Measurements from ENCODE around the gene MET. TPM values are rescaled to one million over a fixed set of nuclear protein-coding genes. Genes with fewer than 3 reads are reported as not detected.
"Not testable (repeated sequence)": the region's sequence is repeated elsewhere in the genome, so short reads cannot be mapped to it uniquely, and the experiment has no call there.

Gene MET
- total RNA-seq, 2 donors from 2014 or later: 15.7 to 26.8 TPM

DNA sequence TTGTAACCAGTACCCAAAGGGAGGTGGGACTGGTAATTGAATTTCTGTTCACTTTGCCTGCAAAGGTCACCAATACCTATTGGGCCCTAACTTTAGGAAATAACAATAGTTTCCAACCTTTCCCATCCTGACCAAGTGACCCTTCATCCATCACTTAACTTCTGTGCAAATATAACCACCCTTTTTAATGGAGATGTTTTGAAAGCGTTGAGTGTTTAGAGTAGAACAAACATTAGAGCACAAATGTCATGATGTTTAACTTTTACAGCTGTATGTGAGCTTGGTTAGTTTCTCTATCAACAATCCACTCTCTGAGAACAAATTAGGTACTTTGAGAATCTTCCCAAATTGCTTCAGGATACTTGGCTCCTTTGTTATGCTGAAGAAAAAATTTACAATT, 66.4 kb downstream of the MET start:
- DNase-seq (ENCODE audit: low spot score): no peak
- intact Hi-C loops (cut with DNase I): no loop called here

DNA sequence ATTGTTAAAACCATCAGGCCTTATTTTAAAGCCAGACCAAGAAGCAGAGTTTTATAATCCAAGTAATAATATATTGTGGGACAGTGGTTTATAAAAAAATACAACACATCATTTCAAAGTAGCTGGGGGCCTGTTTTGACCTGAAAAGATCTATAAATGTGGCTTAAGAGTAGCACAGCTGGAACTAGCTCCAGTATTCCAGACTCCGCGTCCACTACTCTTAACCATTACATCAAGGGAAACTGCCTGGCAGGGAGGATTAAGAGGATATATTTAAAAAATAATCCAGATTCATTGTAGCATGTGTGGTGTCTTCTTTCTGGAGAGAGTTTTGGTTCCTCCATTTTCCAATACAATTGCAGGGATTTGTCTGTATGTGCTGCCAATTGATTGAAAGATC, 67.3 kb downstream of the MET start:
- intact Hi-C loops (cut with DNase I): no loop called here
- DNase-seq (ENCODE audit: low spot score): no peak

DNA sequence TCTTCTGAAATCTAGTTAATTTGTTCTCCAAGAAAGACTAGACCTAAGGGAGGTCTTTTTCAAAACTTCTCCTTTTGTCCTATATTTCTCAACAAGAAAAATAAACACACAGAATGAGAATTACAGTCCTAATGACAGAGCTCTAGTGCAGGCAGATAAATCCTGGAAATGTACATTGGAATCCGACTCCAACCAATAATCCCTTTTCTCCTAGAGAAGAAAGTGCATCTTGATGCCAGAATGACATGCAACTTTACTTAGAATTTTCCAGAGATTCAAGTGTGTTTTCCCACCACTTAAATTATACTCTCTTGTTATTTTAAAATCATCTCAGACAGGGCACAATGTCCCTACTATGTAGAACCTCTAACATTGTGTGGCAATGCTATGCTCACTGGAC, 68.2 kb downstream of the MET start:
- DNase-seq (ENCODE audit: low spot score): no peak
- intact Hi-C loops (cut with DNase I): no loop called here

DNA sequence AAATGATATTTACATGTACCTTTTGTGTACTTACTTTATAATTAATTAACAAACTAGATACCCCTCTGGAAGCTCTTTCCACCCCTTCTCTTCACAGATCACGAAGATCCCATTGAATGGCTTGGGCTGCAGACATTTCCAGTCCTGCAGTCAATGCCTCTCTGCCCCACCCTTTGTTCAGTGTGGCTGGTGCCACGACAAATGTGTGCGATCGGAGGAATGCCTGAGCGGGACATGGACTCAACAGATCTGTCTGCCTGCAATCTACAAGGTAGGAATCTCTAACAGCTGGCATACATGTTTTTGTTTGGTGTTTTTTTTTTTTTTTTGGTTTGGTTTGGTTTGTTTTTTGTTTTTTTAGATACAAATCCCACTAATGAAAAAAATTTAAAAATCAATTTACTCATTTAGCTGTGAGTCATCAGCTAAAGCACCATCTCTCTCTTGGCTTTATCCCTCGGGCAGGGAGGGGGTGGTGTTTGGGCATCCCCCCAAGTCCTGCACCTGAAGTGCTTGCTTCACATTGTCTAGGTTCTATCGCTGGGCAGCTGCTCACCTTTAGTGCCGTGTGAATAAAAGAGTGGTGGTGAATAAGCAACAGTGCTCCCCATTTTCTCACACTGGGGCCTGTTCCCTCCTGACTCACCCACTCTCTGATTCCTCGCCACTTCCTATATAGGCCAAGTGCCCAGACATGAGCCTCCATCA, 68.9 kb downstream of the MET start:
- intact Hi-C loops (cut with DNase I): no loop called here
- DNase-seq (ENCODE audit: low spot score): no peak

DNA sequence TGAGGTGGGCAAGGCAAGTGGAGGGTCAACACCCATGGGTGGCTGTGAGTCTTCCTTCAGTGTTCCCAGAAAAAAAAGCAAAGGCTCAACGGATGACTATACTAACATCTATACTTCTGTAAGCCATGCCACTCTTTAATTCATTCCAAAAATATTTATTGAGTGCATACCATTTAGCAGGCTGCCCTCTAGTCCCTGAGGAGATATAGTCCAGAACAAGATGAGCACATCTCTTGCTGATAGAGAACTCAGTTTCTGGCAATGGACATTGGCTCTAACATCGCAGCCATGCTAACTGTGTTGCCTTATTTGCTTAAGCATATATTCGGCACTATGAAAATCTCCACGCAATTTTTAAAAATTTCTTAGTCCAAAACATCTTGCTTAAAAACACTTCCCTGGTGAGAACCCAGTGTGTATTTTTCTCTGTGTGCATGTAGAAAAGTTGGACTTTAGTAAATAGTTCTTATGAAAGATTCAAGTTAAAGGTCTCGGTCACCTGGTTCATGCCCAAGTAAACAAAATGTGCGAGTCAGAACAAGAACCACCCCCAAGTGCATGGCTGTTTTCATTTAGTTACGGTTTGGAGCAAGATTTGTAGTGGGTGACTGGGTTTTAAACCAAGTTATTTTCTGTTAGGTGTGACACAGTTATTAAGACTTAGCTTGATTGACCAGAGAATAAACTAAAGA, 69.8 kb downstream of the MET start:
- no peak for DNase-seq (ENCODE audit: low spot score)
- intact Hi-C loops (cut with DNase I): no loop called here

DNA sequence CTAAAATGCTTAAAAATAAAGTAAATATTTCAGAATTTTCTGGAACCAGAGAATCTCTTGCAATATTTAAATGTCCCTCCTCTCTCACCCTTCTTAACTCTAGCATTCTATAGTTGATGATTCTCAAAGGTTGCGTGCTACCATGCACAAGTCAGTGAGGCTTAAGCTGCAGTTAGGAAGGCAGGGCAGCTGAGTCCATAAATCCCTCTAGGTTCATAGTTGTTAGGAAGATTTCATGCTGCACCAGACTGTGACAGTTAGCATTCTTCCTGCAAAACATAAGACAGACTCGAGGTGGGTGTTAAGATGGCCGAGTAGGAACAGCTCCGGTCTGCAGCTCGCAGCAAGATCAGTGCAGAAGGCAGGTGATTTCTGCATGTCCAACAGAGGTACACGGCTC, 70.6 kb downstream of the MET start:
- intact Hi-C loops (cut with DNase I): no loop called here
- DNase-seq (ENCODE audit: low spot score): no peak

DNA sequence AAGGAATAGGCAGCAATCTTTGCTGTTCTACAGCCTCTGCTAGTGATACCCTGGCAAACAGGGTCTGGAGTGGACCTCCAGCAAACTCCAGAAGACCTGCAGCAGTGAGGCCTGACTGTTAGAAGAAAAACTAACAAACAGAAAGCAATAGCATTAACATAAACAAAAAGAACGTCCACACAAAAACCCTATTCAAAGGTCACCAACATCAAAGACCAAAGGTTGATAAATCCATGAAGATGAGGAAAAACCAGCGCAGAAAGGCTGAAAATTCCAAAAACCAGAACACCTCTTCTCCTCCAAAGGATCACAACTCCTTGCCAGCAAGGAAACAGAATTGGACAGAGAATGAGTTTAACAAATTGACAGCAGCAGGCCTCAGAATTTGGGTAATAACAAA, 71.8 kb downstream of the MET start:
- DNase-seq (ENCODE audit: low spot score); intact Hi-C loops (cut with DNase I): not testable (repeated sequence)

DNA sequence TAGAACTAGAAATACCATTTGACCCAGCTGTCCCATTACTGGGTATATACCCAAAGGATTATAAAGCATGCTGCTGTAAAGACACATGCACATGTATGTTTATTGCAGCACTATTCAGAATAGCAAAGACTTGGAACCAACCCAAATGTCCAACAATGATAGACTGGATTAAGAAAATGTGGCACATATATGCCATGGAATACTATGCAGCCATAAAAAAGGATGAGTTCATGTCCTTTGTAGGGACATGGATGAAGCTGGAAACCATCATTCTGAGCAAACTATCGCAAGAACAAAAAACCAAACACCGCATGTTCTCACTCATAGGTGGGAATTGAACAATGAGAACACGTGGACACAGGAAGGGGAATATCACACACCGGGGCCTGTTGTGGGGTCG, 74.4 kb downstream of the MET start:
- DNase-seq (ENCODE audit: low spot score); intact Hi-C loops (cut with DNase I): not testable (repeated sequence)

DNA sequence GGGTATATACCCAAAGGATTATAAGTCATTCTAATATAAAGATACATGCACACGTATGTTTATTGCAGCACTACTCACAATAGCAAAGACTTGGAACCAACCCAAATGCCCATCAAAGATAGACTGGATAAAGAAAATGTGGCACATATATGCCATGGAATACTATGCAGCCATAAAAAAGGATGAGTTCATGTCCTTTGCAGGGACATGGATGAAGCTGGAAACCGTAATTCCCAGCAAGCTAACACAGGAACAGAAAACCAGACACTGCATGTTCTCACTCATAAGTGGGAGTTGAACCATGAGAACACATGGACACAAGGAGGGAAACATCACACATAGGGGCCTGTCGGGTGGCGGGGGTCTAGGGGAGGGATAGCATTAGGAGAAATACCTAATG, 79.1 kb downstream of the MET start:
- DNase-seq (ENCODE audit: low spot score); intact Hi-C loops (cut with DNase I): not testable (repeated sequence)

DNA sequence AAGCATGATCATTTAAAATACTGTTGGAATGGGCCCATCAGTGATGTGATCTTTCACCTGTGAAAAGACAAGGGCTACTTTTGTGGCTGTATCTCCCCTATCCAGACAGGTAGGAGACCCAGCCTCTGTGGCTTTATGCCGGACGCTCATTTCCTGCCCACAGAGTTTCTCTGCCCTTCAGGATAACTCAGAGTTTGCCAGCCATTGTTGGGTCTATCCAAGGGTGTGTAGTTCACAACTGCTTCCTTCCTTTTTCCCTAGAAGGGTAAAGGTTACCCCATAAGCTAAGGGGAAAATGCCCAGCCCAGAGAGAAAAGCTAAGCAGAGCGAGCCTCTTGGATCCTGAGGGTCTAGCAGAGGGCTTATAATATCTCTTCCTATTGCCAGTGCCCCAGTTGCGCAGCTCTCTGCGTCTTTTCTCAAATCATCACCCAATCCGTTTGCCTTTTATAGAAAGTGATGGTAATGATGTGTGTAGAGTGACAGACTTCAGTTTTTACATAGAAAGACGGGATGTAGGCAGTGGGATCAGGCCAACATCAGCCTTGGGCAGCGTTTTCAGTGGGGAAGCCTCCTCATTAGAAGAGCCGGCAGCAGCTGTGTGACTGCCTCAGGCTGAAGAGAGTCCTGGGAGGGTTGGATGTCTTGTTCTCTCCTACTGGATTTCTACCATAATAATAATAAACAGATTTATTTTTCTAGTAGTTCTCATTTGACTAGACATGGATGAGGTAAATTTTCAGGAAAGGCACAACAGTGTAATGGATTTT, 80.5 kb downstream of the MET start:
- no peak for DNase-seq (ENCODE audit: low spot score)
- intact Hi-C loops (cut with DNase I): no loop called here

DNA sequence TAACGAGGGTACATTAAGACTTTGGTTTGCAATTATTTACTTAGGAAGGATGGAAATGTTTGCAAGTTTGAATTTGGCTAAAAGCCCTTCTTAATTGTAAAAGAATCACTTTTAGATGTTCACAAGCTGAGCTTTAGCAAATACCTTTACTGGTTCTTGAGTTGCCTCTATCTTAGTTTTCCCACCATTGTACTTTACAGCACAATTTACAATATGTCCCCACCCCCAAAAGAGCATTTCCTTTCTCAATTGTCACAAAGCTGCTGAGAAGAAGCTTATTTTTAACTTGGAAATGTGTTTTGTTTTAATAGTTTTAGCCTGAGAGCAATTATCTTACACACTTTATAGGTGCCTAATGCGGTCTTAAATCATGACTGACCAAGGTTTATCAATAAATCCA, 81.1 kb downstream of the MET start:
- intact Hi-C loops (cut with DNase I): no loop called here

DNA sequence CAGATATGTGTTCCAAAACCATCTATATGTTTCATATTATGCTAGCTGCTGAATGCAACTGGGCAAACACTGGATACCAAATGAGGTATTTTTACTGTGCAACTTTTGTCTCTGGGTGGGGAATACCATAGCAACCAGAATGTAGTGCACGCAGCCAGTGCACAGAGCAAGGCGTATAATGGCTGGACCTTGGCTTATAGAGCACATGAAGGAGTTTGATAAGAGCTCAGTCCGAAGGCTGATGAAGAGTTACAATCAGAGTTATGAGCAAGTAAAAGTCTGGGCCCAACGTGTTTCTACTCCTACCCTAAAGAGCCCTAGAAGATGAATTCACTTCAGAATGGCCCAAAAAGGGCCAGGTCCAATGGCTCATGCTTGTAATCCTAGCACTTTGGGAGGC, 82.2 kb downstream of the MET start:
- intact Hi-C loops (cut with DNase I): no loop called here

More for the DNA sequence above, 81.1 kb downstream of the MET start:
- DNase-seq (ENCODE audit: low spot score): no peak

DNA sequence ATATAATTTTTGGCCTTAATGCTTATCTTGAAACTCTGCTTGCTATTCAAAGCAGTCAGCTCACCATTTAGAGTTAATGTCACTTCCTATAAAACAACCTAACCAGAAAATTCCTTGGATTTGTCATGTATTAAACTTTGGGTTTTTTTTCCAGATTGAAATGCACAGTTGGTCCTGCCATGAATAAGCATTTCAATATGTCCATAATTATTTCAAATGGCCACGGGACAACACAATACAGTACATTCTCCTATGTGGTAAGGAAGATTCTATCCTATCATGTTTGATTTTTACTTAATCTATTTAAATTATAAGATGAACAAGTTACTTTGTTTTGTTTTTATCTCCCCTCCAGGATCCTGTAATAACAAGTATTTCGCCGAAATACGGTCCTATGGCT, 85.3 kb downstream of the MET start:
- no peak for DNase-seq (ENCODE audit: low spot score)
- intact Hi-C loops (cut with DNase I): no loop called here

More for the DNA sequence above, 82.2 kb downstream of the MET start:
- DNase-seq (ENCODE audit: low spot score): no peak

DNA sequence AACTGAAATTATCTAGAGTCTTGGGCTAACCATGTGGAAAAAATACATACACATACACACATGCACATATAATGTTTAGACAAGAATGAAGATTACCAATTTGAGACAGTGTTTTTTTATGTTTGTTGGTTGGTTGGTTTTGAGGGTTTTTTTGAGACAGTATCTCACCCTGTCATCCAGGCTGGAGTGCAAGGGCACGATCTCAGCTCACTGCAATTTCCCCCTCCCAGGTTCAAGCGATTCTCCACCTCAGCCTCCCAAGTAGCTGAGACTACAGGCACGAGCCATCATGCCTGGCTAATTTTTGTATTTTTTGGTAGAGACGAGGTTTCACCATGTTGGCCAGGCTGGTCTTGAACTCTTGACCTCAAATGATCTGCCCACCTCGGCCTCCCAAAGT, 87.6 kb downstream of the MET start:
- intact Hi-C loops (cut with DNase I); DNase-seq (ENCODE audit: low spot score): not testable (repeated sequence)

DNA sequence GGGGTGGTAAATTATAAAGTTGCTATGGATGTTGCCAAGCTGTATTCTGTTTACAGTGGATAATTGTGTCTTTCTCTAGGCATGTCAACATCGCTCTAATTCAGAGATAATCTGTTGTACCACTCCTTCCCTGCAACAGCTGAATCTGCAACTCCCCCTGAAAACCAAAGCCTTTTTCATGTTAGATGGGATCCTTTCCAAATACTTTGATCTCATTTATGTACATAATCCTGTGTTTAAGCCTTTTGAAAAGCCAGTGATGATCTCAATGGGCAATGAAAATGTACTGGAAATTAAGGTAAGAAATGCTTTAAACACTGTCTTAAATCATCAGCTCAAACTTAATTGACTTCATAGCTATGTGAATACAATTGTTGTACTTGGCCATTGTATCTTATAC, 91.0 kb downstream of the MET start:
- DNase-seq (ENCODE audit: low spot score): no peak
- intact Hi-C loops (cut with DNase I): no loop called here

DNA sequence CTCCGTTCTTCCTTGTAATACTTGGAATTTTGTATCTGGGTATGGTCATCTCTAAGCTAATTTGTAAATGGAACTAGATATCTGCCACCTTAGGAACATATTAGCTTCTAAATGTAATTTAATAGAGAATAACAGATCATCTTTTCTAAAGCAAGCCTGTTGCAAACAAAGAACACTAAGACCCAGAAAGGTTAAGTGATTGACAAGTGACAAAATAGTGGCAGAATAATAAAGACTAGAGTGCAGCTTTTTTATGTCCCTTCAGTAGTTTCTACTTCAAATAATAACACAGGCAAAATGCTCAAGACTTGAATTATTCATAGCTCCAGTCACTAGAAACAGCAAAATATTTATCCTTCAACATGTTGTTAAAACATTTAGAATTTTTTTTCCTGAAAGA, 91.7 kb downstream of the MET start:
- intact Hi-C loops (cut with DNase I): no loop called here
- DNase-seq (ENCODE audit: low spot score): no peak

DNA sequence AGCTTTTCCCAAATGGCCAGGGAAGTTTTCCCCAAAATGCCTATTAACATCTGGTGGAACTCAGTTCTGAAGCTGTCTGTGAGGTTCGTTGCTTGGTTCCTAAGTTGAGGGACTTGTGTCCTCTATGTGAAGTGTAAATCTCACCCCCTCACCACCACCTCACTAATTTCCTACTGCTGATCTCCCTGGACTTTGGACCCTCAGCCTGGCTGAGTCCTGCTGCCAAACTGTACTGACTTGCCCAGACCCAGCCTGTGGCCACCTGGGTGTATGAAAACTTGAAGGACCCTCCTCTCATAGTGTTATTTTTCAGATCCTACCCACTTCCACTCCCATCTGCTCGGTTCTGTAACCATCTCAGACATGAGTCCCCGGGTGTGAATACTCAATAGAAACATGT, 94.9 kb downstream of the MET start:
- DNase-seq (ENCODE audit: low spot score): no peak
- intact Hi-C loops (cut with DNase I): no loop called here

DNA sequence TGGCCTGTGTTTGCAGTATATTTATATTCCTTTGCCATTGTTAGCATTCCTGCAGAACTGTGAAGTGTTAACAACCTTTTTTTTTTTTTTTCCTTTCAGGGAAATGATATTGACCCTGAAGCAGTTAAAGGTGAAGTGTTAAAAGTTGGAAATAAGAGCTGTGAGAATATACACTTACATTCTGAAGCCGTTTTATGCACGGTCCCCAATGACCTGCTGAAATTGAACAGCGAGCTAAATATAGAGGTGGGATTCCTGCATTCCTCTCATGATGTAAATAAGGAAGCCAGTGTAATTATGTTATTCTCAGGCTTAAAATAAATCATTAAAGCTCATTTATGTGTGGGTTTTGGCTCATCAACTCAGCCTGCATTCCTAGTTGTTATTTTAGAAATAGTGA, 97.5 kb downstream of the MET start:
- DNase-seq (ENCODE audit: low spot score): no peak
- intact Hi-C loops (cut with DNase I): no loop called here

DNA sequence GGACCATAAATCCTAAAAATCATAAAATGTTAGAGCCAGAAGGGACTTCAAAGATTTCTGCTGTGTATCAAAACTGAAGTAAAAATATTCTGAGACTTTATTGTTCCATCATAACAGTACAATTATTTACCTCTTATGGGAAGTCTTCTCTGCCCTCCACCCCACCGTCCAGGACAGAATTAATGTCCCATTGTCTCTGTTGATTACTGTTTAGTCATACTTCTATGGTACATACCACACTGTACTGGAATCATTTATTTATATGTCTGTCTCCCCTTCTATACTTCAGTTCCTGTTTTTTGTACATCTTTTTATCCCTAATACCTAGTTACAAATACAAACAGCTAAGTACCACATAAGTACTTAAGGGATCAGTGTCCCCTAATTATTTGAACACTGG, 98.9 kb downstream of the MET start:
- intact Hi-C loops (cut with DNase I): no loop called here
- DNase-seq (ENCODE audit: low spot score): no peak

DNA sequence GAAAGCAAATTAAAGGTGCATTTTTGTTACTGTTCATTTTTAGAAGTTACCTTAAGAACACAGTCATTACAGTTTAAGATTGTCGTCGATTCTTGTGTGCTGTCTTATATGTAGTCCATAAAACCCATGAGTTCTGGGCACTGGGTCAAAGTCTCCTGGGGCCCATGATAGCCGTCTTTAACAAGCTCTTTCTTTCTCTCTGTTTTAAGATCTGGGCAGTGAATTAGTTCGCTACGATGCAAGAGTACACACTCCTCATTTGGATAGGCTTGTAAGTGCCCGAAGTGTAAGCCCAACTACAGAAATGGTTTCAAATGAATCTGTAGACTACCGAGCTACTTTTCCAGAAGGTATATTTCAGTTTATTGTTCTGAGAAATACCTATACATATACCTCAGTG, 99.6 kb downstream of the MET start:
- DNase-seq (ENCODE audit: low spot score): no peak

More for the DNA sequence above, 99.6 kb downstream of the MET start:
- intact Hi-C loops (cut with DNase I): no loop called here

All from posterior vena cava (tissue), 2 donors.